Endodermal cell (in vitro differentiated cells): ENCODE measurements around the gene SORCS2. TPM values are rescaled to one million over a fixed set of nuclear protein-coding genes. Genes with fewer than 3 reads are reported as not detected.

Source experiments
- DNase-seq: peaks from one replicate; pipeline ENCODE4 v3.0.0-alpha.2; 2017
- H3K27ac ChIP-seq: 2 replicates; pipeline ENCODE4 v1.5.1; 2013; ENCODE audit warnings: mild to moderate bottlenecking, low read depth, low read length, moderate library complexity
- H3K27me3 ChIP-seq: 2 replicates; pipeline ENCODE4 v1.6.1; 2013; ENCODE audit warnings: mild to moderate bottlenecking, low read length, moderate library complexity; ENCODE audit not compliant: insufficient read depth, control insufficient read depth, poor library complexity, severe bottlenecking
- H3K36me3 ChIP-seq: 2 replicates; pipeline ENCODE4 v1.7.0; 2013; ENCODE audit warnings: mild to moderate bottlenecking, low read length, moderate library complexity; ENCODE audit not compliant: control insufficient read depth, insufficient read depth
- H3K4me1 ChIP-seq: one replicate; pipeline ENCODE4 v1.7.0; 2013; ENCODE audit warnings: low read length; ENCODE audit not compliant: control insufficient read depth, insufficient read depth
- H3K4me3 ChIP-seq: 2 replicates; pipeline ENCODE4 v1.5.1; 2013; ENCODE audit warnings: mild to moderate bottlenecking, low read length, moderate library complexity
- H3K9ac ChIP-seq: 2 replicates; pipeline ENCODE4 v1.6.1; 2013; ENCODE audit warnings: mild to moderate bottlenecking, low read length, moderate library complexity; ENCODE audit not compliant: poor library complexity, severe bottlenecking; ENCODE audit errors: extremely low read depth
- H3K9me3 ChIP-seq: 2 replicates; pipeline ENCODE4 v1.6.1; 2013; ENCODE audit warnings: mild to moderate bottlenecking, low read length, moderate library complexity; ENCODE audit not compliant: control insufficient read depth
- H3K27ac Mint-ChIP-seq: 2 replicates; pipeline ENCODE4 v1.8.0; 2020; ENCODE audit warnings: mixed read lengths
- H3K27me3 Mint-ChIP-seq: 2 replicates; pipeline ENCODE4 v1.8.0; 2021; ENCODE audit warnings: mild to moderate bottlenecking, mixed read lengths; ENCODE audit not compliant: insufficient read depth
- H3K36me3 Mint-ChIP-seq: 2 replicates; pipeline ENCODE4 v1.8.0; 2020; ENCODE audit warnings: low read depth, mixed read lengths
- H3K4me1 Mint-ChIP-seq: 2 replicates; pipeline ENCODE4 v1.8.0; 2020; ENCODE audit warnings: mixed read lengths
- H3K4me3 Mint-ChIP-seq: 2 replicates; pipeline ENCODE4 v1.8.0; 2020; ENCODE audit warnings: mild to moderate bottlenecking, moderate library complexity, mixed read lengths
- H3K9me3 Mint-ChIP-seq: 2 replicates; pipeline ENCODE4 v1.8.0; 2020; ENCODE audit warnings: mild to moderate bottlenecking, mixed read lengths
- CTCF ChIP-seq: fragments of 200-600 bp; sonication (generic); conservative IDR thresholded peaks from 2 replicates; pipeline ENCODE4 v1.5.0; 2021; ENCODE audit warnings: antibody characterized with exemption, mild to moderate bottlenecking
- WGBS, 2 experiments: methylation state at CpG; one replicate each; pipeline versions ENCODE4 v1.1.5 to v1.1.7; 2013; ENCODE audit warnings: missing lambda C conversion rate in 2 of 2, mixed read lengths in 1 of 2; ENCODE audit not compliant: insufficient coverage in 1 of 2, insufficient read length in 1 of 2; 5-methylcytosine and 5-hydroxymethylcytosine counted together
- total RNA-seq, 2 donors: library from RNA; stranded (reverse); fragmentation: NEBNext Ultra II Directional in 1 of 2; extraction: Animal tissue kit (Norgen Biotek cat#: 25700) in 1 of 2; gene quantifications; 2 replicates in 1 of 2; 3 replicates in 1 of 2; pipeline ENCODE4 v1.2.1, GENCODE V29; 2021

Gene SORCS2
- total RNA-seq, 2 donors from 2014 or later = 1.4 to 1.9 TPM

DNA sequence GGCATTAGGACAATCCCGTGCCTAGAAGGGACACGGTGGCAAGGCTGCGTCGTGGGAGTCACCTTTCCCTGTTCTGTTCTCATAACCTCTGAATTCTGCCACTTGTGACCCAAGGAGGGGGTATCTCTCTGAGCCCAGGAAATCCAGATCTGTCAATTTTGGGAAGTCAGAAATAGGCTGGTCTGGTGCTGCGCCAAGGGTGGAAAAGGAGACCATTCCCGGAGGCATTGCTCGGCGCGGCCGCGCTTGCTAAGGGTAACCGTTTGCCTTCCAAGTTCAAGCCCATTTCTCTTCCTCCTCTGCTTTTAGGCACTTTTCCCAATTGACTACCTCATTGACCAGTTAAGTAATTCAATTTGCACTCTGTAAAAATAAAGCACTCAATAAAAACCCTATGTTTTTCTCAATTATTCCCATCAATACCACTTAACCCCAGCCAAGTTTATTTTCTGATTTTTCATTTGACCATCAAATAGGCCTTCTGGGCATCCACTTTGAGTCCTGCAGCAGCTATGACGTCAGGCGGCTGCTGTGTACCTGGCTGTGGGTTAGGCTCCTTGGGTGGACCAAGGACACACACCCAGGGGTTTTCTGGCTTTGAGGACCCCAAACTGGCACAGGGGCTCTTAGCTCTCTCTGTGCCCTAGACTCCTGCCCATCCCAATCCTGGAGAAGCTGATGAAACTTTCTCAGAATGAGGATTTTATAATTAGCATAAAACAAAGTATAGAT lies 12.5 kb downstream of the SORCS2 start:
- H3K27me3 ChIP-seq = no peaks in the 10 kb centered on the region
- Mint-ChIP-seq H3K4me3 (no peak overlapping the region), H3K9me3 (no peaks in the 10 kb centered on the region), H3K36me3 (no peaks in the 10 kb centered on the region), H3K27me3 (no peaks in the 10 kb centered on the region), H3K4me1 (peaks cover 11% of the 10 kb centered on the region), H3K27ac (no peak overlapping the region)
- WGBS, 2 experiments = 90 to 94% methylated on average over 12 to 14 of the region's 14 CpGs
- peaks cover 5% of the 10 kb centered on the region for H3K4me1 ChIP-seq
- no peak for DNase-seq
- H3K9ac ChIP-seq = no peak overlapping the region
- no peaks in the 10 kb centered on the region for H3K9me3 ChIP-seq
- no peak overlapping the region for H3K27ac ChIP-seq
- no peaks in the 10 kb centered on the region for H3K36me3 ChIP-seq
- H3K4me3 ChIP-seq = no peak overlapping the region
- no peak for TF ChIP-seq CTCF

DNA sequence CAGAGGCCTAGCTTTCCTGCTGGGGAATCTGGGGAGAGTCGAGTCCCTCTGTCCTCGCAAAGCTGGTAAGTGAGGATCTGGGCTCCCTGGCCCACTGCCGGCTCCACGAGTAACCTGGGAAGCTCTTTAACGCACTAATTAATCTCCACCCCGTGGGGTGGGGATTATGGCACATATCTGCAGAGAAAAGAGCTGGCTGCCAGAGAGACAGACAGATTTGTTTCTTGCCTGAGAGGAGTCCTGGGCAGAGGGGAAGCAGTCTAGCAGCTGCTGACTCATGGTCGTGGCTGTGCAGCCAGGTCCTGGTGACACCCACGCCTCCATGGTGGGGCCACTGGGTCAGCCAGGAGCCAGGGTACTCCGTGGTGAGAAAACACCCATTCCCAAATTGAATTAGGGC lies 14.0 kb downstream of the SORCS2 start:
- peak; percentile 65 for DNase-seq
- Mint-ChIP-seq H3K9me3 (no peaks in the 10 kb centered on the region), H3K27me3 (no peaks in the 10 kb centered on the region), H3K4me1 (peaks cover 11% of the 10 kb centered on the region), H3K36me3 (no peaks in the 10 kb centered on the region), H3K27ac (peak overlapping the region; percentile 79), H3K4me3 (no peak overlapping the region)
- Histone ChIP-seq H3K27ac (no peak overlapping the region), H3K27me3 (no peaks in the 10 kb centered on the region), H3K9ac (no peak overlapping the region), H3K4me1 (peaks cover 5% of the 10 kb centered on the region), H3K9me3 (no peaks in the 10 kb centered on the region), H3K4me3 (no peak overlapping the region), H3K36me3 (no peaks in the 10 kb centered on the region)
- 50 to 74% methylated on average over 1 to 9 of the region's 9 CpGs for WGBS, 2 experiments
- TF ChIP-seq CTCF = no peak

DNA sequence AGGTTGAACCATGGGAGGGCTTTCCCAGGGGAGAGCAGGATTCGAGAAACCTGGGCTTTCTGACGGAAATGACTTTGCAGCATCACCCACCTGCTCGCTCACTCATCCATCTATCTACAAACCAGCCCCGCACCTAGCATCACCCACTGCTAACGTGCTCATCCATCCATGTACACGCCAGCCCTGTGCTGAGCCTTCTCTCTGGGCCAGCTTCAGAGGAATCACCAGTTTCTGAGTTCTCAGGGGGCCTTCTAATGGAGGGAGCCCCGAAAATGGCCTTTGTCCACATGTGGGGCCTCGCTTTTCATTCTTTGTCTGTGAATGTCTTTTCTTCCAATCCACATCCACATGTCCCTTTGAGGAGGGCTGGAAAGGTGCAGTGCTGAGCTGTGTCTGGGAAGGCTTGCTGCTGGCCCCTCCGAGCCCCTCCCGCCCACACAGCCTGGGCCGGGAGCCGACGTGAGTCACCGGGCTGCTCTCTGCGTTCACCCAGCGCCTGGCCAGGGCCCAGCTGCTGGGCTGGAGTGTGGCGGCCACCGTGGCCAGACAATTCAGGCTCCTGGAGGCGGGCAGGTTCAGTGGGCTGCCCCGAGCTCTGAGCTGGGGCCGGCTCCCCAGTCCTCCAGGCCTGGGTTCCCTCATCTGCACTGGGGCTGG lies 14.7 kb downstream of the SORCS2 start:
- peak overlapping the region; percentile 11 for H3K9ac ChIP-seq
- peak; percentile 83 for DNase-seq
- peak overlapping the region; percentile 79 for H3K27ac Mint-ChIP-seq

More for the DNA sequence above, 14.7 kb downstream of the SORCS2 start:
- Mint-ChIP-seq H3K4me1 (peaks cover 11% of the 10 kb centered on the region), H3K36me3 (no peaks in the 10 kb centered on the region), H3K9me3 (no peaks in the 10 kb centered on the region), H3K4me3 (no peak overlapping the region), H3K27me3 (no peaks in the 10 kb centered on the region)
- H3K4me1 ChIP-seq = peaks cover 5% of the 10 kb centered on the region
- WGBS, 2 experiments = 61 to 68% methylated on average over 8 to 21 of the region's 21 CpGs
- no peak overlapping the region for H3K4me3 ChIP-seq
- H3K9me3 ChIP-seq = no peaks in the 10 kb centered on the region
- H3K27me3 ChIP-seq = no peaks in the 10 kb centered on the region
- H3K27ac ChIP-seq = peak overlapping the region; percentile 53
- no peak for TF ChIP-seq CTCF
- H3K36me3 ChIP-seq = no peaks in the 10 kb centered on the region
